NCI-H2107 (cell line): Measurements from ENCODE around the gene TRERF1.

Experiments used
- DNase-seq: peaks from one replicate; lab custom pipeline; 2025; lab: John Stamatoyannopoulos, UW

Gene TRERF1

GRCh38 chr6:42426191-42426590 is 25.5 kb downstream of the TRERF1 start:
- DNase-seq: no peak

GRCh38 chr6:42424906-42425474 is 26.7 kb downstream of the TRERF1 start:
- no peak for DNase-seq

GRCh38 chr6:42423244-42423643 is 28.5 kb downstream of the TRERF1 start:
- DNase-seq: no peak

- no peak for DNase-seq
Observed at GRCh38 chr6:42420741-42421140, 31.0 kb downstream of the TRERF1 start.

- DNase-seq: no peak
Observed at GRCh38 chr6:42419490-42420280, 32.0 kb downstream of the TRERF1 start.

GRCh38 chr6:42418724-42419123 is 33.0 kb downstream of the TRERF1 start:
- no peak for DNase-seq

GRCh38 chr6:42417641-42418112 is 34.0 kb downstream of the TRERF1 start:
- DNase-seq: no peak

GRCh38 chr6:42411406-42411805 is 40.3 kb downstream of the TRERF1 start:
- no peak for DNase-seq

GRCh38 chr6:42410861-42411260 is 40.9 kb downstream of the TRERF1 start:
- no peak for DNase-seq

GRCh38 chr6:42409581-42409980 is 42.1 kb downstream of the TRERF1 start:
- no peak for DNase-seq

GRCh38 chr6:42407379-42407778 is 44.3 kb downstream of the TRERF1 start:
- no peak for DNase-seq

GRCh38 chr6:42406306-42407280 is 45.1 kb downstream of the TRERF1 start:
- no peak for DNase-seq

GRCh38 chr6:42405021-42405420 is 46.7 kb downstream of the TRERF1 start:
- DNase-seq: no peak

GRCh38 chr6:42404484-42404883 is 47.2 kb downstream of the TRERF1 start:
- DNase-seq: no peak

GRCh38 chr6:42403831-42404230 is 47.9 kb downstream of the TRERF1 start:
- no peak for DNase-seq

GRCh38 chr6:42403421-42403820 is 48.3 kb downstream of the TRERF1 start:
- DNase-seq: no peak

- no peak for DNase-seq
Observed at GRCh38 chr6:42402184-42402583, 49.5 kb downstream of the TRERF1 start.

- no peak for DNase-seq
Observed at GRCh38 chr6:42401613-42401951, 50.1 kb downstream of the TRERF1 start.

- no peak for DNase-seq
Observed at GRCh38 chr6:42400886-42401612, 50.7 kb downstream of the TRERF1 start.

GRCh38 chr6:42400061-42400760 is 51.5 kb downstream of the TRERF1 start:
- no peak for DNase-seq

- no peak for DNase-seq
Observed at GRCh38 chr6:42396720-42397119, 55.0 kb downstream of the TRERF1 start.
